HCT116 (cell line): ENCODE measurements around the gene UBE2E1. TPM values are rescaled to one million over a fixed set of nuclear protein-coding genes. Genes with fewer than 3 reads are reported as not detected.
"Not testable (repeated sequence)": the region's sequence is repeated elsewhere in the genome, so short reads cannot be mapped to it uniquely, and the experiment has no call there.

Source experiments
- ATAC-seq: fragments of 200-7000 bp; cut with Tn5 transposase; 2 replicates; pipeline ENCODE4 v1.9.1; 2020; ENCODE audit warnings: mild to moderate bottlenecking, moderate library complexity
- BruUV-seq: library from RNA; stranded (reverse); fragments of 400-500 nt; replicated peaks from 2 replicates; lab custom pipeline; 2021; lab: Mats Ljungman, UMichigan
- CTCF ChIA-PET: fragments of 300-600 bp; sonication (Branson Sonifier 250); formaldehyde crosslinking; loops from one replicate; lab custom pipeline; 2021; ENCODE audit warnings: antibody characterized with exemption; lab: Charles Lee
- POLR2A ChIA-PET: fragments of 300-600, 350-600 bp; sonication (Branson Sonifier 250); formaldehyde crosslinking; loops from one replicate; lab custom pipeline; 2021; ENCODE audit warnings: antibody characterized with exemption; lab: Charles Lee
- RAD21 ChIA-PET, 2 experiments: fragments of 300-600 bp; sonication (Branson Sonifier 250); formaldehyde crosslinking; loops; one replicate each; lab custom pipeline; 2023; ENCODE audit warnings: low total read pairs in 2 of 2; ENCODE audit not compliant: uncharacterized antibody in 2 of 2, unreplicated experiment in 2 of 2, low non-redundant PET in 1 of 2; lab: Charles Lee
- DNase-seq: peaks from one replicate; pipeline ENCODE4 v3.0.0-alpha.2; 2010; ENCODE audit warnings: low read depth, low spot score
- H2AFZ ChIP-seq: fragments of 200-600 bp; shearing (Covaris generic), sonication (generic); 2 replicates; pipeline ENCODE4 v1.6.1; 2017; ENCODE audit warnings: low read depth, mixed run types, mixed read lengths, antibody characterized with exemption, low read length; ENCODE audit not compliant: poor library complexity, severe bottlenecking
- H3K27ac ChIP-seq: 2 replicates; pipeline ENCODE4 v1.5.1; 2012; ENCODE audit warnings: low read depth, low read length
- H3K27me3 ChIP-seq: fragments of 200-600 bp; sonication (generic); 2 replicates; pipeline ENCODE4 v1.6.1; 2016; ENCODE audit warnings: mixed run types, low read length, mixed read lengths; ENCODE audit not compliant: insufficient read depth
- H3K36me3 ChIP-seq, 2 experiments: fragments of 200-500 bp in 1 of 2; fragments of 200-600 bp in 1 of 2; sonication (Bioruptor generic) in 1 of 2; sonication (generic) in 1 of 2; 2 replicates each; pipeline versions ENCODE4 v1.5.1 to v1.6.1; 2014 to 2016; ENCODE audit warnings: low read length in 2 of 2, inconsistent platforms in 1 of 2, mixed read lengths in 1 of 2, mixed run types in 1 of 2; ENCODE audit not compliant: insufficient read depth in 2 of 2, control insufficient read depth in 1 of 2
- H3K4me1 ChIP-seq, 2 experiments: fragments of 200-600 bp in 1 of 2; sonication (generic) in 1 of 2; 2 replicates each; pipeline versions ENCODE4 v1.5.1 to v1.6.1; 2012 to 2017; ENCODE audit warnings: low read length in 2 of 2, inconsistent platforms in 1 of 2, mild to moderate bottlenecking in 1 of 2, mixed read lengths in 1 of 2, mixed run types in 1 of 2, moderate library complexity in 1 of 2; ENCODE audit not compliant: insufficient read depth in 2 of 2, control insufficient read depth in 1 of 2
- H3K4me2 ChIP-seq: fragments of 200-600 bp; sonication (generic); 2 replicates; pipeline ENCODE4 v1.6.1; 2017; ENCODE audit warnings: mixed run types, low read length, mixed read lengths
- H3K4me3 ChIP-seq, 2 experiments: fragments of 200-600 bp in 1 of 2; sonication (generic) in 1 of 2; replicated peaks in 1 of 2; 2 replicates each; pipeline ENCODE4 v1.5.1; 2011 to 2016; ENCODE audit warnings: low read length in 2 of 2, control low read depth in 1 of 2, low read depth in 1 of 2, mild to moderate bottlenecking in 1 of 2, mixed read lengths in 1 of 2, mixed run types in 1 of 2
- H3K79me2 ChIP-seq: fragments of 200-600 bp; sonication (generic); 2 replicates; pipeline ENCODE4 v1.6.1; 2017; ENCODE audit warnings: mild to moderate bottlenecking, mixed run types, low read length, moderate library complexity, mixed read lengths; ENCODE audit not compliant: insufficient read depth
- H3K9ac ChIP-seq: fragments of 200-600 bp; sonication (generic); 2 replicates; pipeline ENCODE4 v1.6.1; 2016; ENCODE audit warnings: low read length, mixed read lengths
- H3K9me2 ChIP-seq: fragments of 200-600 bp; sonication (generic), shearing (Covaris generic); 2 replicates; pipeline ENCODE4 v1.6.1; 2017; ENCODE audit warnings: mixed run types, mild to moderate bottlenecking, moderate library complexity; ENCODE audit not compliant: insufficient read depth
- H3K9me3 ChIP-seq, 2 experiments: fragments of 200-500 bp in 1 of 2; fragments of 200-600 bp in 1 of 2; sonication (Bioruptor generic) in 1 of 2; sonication (generic) in 1 of 2; 2 replicates each; pipeline ENCODE4 v1.6.1; 2014 to 2017; ENCODE audit warnings: low read length in 2 of 2, mixed read lengths in 2 of 2, inconsistent platforms in 1 of 2, low read depth in 1 of 2, mild to moderate bottlenecking in 1 of 2, mixed run types in 1 of 2, moderate library complexity in 1 of 2; ENCODE audit not compliant: control insufficient read depth in 1 of 2, insufficient read depth in 1 of 2
- H4K20me1 ChIP-seq: fragments of 200-600 bp; sonication (generic), shearing (Covaris generic); 2 replicates; pipeline ENCODE4 v1.6.1; 2017; ENCODE audit warnings: mixed run types, mild to moderate bottlenecking, moderate library complexity; ENCODE audit not compliant: insufficient read depth
- ATF3 ChIP-seq: IDR thresholded peaks from 2 replicates; pipeline ENCODE4 v1.6.1; 2012
- CBX3 ChIP-seq: IDR thresholded peaks from 2 replicates; pipeline ENCODE4 v1.6.1; 2012; ENCODE audit warnings: low read depth
- CEBPB ChIP-seq: IDR thresholded peaks from 2 replicates; pipeline ENCODE4 v1.6.1; 2012; ENCODE audit warnings: low read depth
- CTCF ChIP-seq, 3 experiments: fragments of 200-600 bp in 1 of 3; sonication (generic) in 1 of 3; IDR thresholded peaks in 2 of 3; conservative IDR thresholded peaks in 1 of 3; 2 replicates each; pipeline ENCODE4 v1.5.1; 2012 to 2017; ENCODE audit warnings: low read depth in 2 of 3, low read length in 2 of 3, antibody characterized with exemption in 1 of 3, borderline replicate concordance in 1 of 3, control low read depth in 1 of 3, mild to moderate bottlenecking in 1 of 3, mixed read lengths in 1 of 3, mixed run types in 1 of 3, moderate library complexity in 1 of 3; ENCODE audit not compliant: insufficient read depth in 1 of 3
- ELF1 ChIP-seq: IDR thresholded peaks from 2 replicates; pipeline ENCODE4 v1.6.1; 2012; ENCODE audit warnings: low read depth, borderline replicate concordance
- EZH2 ChIP-seq: fragments of 200-600 bp; sonication (generic); IDR thresholded peaks from 2 replicates; pipeline ENCODE4 v1.6.1; 2017; ENCODE audit warnings: antibody characterized with exemption, mixed run types
- EZH2phosphoT487 ChIP-seq: fragments of 200-600 bp; IDR thresholded peaks from 2 replicates; pipeline ENCODE4 v1.6.1; 2018; ENCODE audit warnings: antibody characterized with exemption, borderline replicate concordance
- JUND ChIP-seq: IDR thresholded peaks from 2 replicates; pipeline ENCODE4 v1.6.1; 2012
- POLR2AphosphoS5 ChIP-seq: IDR thresholded peaks from 2 replicates; pipeline ENCODE4 v1.6.1; 2011; ENCODE audit warnings: mild to moderate bottlenecking, low read depth, low read length, moderate library complexity
- REST ChIP-seq: IDR thresholded peaks from 2 replicates; pipeline ENCODE4 v1.6.1; 2012; ENCODE audit warnings: low read depth
- SP1 ChIP-seq: IDR thresholded peaks from 2 replicates; pipeline ENCODE4 v1.6.1; 2012; ENCODE audit warnings: low read depth
- SRF ChIP-seq: IDR thresholded peaks from 2 replicates; pipeline ENCODE4 v1.6.1; 2012; ENCODE audit warnings: low read depth
- TCF7L2 ChIP-seq: IDR thresholded peaks from 2 replicates; pipeline ENCODE4 v1.7.0; 2011; ENCODE audit warnings: borderline replicate concordance, inconsistent platforms; ENCODE audit not compliant: insufficient read depth, insufficient read length; ENCODE audit errors: extremely low read depth
- YY1 ChIP-seq: IDR thresholded peaks from 2 replicates; pipeline ENCODE4 v1.6.1; 2011; ENCODE audit warnings: low read length, low read depth, moderate library complexity, mild to moderate bottlenecking; ENCODE audit not compliant: insufficient replicate concordance; ENCODE audit errors: extremely low read depth
- ZFX ChIP-seq: fragments of 450-650 bp; IDR thresholded peaks from 2 replicates; pipeline ENCODE4 v1.6.1; 2017
- ZNF274 ChIP-seq: fragments of 200-500 bp; sonication (Bioruptor generic); IDR thresholded peaks from 2 replicates; pipeline ENCODE4 v1.6.1; 2014; ENCODE audit warnings: mild to moderate bottlenecking, low read depth, low read length, inconsistent platforms
- intact Hi-C: fragments of 100-400 bp; cut with micrococcal nuclease; formaldehyde crosslinking; loops from 2 replicates; pipeline ENCODE4 v1.10.0; 2022
- total RNA-seq: library from RNA; stranded (reverse); gene quantifications from one replicate; pipeline ENCODE4 v1.2.1, GENCODE V29; 2021; ENCODE audit not compliant: unreplicated experiment

UBE2E1 gene
- total RNA-seq, 1 experiment from 2014 or later = 75.1 TPM

GRCh38 chr3:23881993-23882392 lies 76.2 kb downstream of the UBE2E1 start:
- H3K27me3 ChIP-seq, H3K4me2 ChIP-seq, BruUV-seq, H3K4me3 ChIP-seq, CTCF ChIA-PET, RAD21 ChIA-PET, H3K4me1 ChIP-seq, H3K9me2 ChIP-seq, POLR2A ChIA-PET, H3K9ac ChIP-seq, ATAC-seq, H3K9me3 ChIP-seq, H3K36me3 ChIP-seq, H4K20me1 ChIP-seq, DNase-seq, intact Hi-C loops, H2AFZ ChIP-seq, H3K27ac ChIP-seq: not testable (repeated sequence)
- H3K79me2 ChIP-seq = peaks cover 28% of the 10 kb centered on the region

GRCh38 chr3:23882487-23882918 lies 76.7 kb downstream of the UBE2E1 start:
- Histone ChIP-seq H3K36me3 (no peaks in the 10 kb centered on the region), H3K27ac (no peak overlapping the region), H3K79me2 (peaks cover 24% of the 10 kb centered on the region), H3K27me3 (no peaks in the 10 kb centered on the region), H3K4me3 (no peak overlapping the region), H3K9me2 (no peaks in the 10 kb centered on the region), H3K4me1 (no peaks in the 10 kb centered on the region), H4K20me1 (no peaks in the 10 kb centered on the region), H3K9me3 (no peaks in the 10 kb centered on the region), H2AFZ (no peak overlapping the region), H3K4me2 (no peak overlapping the region), H3K9ac (no peak overlapping the region)
- BruUV-seq = no TSS peak
- DNase-seq = no peak
- ATAC-seq = no peak; the same call in 1 of the 2 replicates
- TF ChIP-seq TCF7L2 (no peak), YY1 (no peak), ELF1 (no peak), EZH2 (no peak), SP1 (no peak), ATF3 (no peak), POLR2AphosphoS5 (no peak), CTCF (IDR thresholded peaks at IDR 0.05 in 2 of 3, conservative IDR thresholded peaks at IDR 0.05 in 1 of 3; ENCODE audit: borderline replicate concordance in 1 of 3, insufficient read depth in 1 of 3, low read depth in 2 of 3, low read length in 2 of 3) (no peak), SRF (no peak), EZH2phosphoT487 (no peak), JUND (no peak), REST (no peak), CBX3 (no peak), ZNF274 (no peak), ZFX (no peak), CEBPB (no peak)
- POLR2A ChIA-PET = no interaction called here
- RAD21 ChIA-PET = no interaction called here
- CTCF ChIA-PET = no interaction called here
- intact Hi-C loops = no loop called here
